ENCODE results near the gene ISL1.

GRCh38 chr5:51397996-51398395, 14.7 kb downstream of the ISL1 start:
- TF ChIP-seq CTCF (IDR thresholded peaks at IDR 0.05; ENCODE audit: low read depth, low read length, missing input control) (no peak), RAD21 (IDR thresholded peaks at IDR 0.05) (no peak), SP1 (IDR thresholded peaks at IDR 0.05) (no peak), YY1 (IDR thresholded peaks at IDR 0.05) (no peak), HNF4G (IDR thresholded peaks at IDR 0.05) (no peak), FOXA1 (IDR thresholded peaks at IDR 0.05) (no peak), REST (IDR thresholded peaks at IDR 0.05) (no peak), EGR1 (IDR thresholded peaks at IDR 0.05; ENCODE audit: low read depth in 2 of 2) (no peak), TAF1 (conservative IDR thresholded peaks at IDR 0.05) (no peak), GABPA (IDR thresholded peaks at IDR 0.05 in 1 of 2, conservative IDR thresholded peaks at IDR 0.05 in 1 of 2) (no peak)
- TF ChIP-seq, protein P1, sequence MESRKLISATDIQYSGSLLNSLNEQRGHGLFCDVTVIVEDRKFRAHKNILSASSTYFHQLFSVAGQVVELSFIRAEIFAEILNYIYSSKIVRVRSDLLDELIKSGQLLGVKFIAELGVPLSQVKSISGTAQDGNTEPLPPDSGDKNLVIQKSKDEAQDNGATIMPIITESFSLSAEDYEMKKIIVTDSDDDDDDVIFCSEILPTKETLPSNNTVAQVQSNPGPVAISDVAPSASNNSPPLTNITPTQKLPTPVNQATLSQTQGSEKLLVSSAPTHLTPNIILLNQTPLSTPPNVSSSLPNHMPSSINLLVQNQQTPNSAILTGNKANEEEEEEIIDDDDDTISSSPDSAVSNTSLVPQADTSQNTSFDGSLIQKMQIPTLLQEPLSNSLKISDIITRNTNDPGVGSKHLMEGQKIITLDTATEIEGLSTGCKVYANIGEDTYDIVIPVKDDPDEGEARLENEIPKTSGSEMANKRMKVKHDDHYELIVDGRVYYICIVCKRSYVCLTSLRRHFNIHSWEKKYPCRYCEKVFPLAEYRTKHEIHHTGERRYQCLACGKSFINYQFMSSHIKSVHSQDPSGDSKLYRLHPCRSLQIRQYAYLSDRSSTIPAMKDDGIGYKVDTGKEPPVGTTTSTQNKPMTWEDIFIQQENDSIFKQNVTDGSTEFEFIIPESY (IDR thresholded peaks at IDR 0.05), result no peak
- TF ChIP-seq, protein P2, sequence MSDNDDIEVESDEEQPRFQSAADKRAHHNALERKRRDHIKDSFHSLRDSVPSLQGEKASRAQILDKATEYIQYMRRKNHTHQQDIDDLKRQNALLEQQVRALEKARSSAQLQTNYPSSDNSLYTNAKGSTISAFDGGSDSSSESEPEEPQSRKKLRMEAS (IDR thresholded peaks at IDR 0.05), result no peak
